ENCODE data around the gene C9orf43. TPM values are rescaled to one million over a fixed set of nuclear protein-coding genes. Genes with fewer than 3 reads are reported as not detected.

The C9orf43 gene
- total and polyA plus RNA-seq, 10 of the 15 experiments (the other 5 are each of a cell fraction or from before 2014, with no cell fraction given) = 0.08 to 0.79 (median 0.55) TPM

- peaks cover 5% of the 10 kb centered on the region for H3K79me2 ChIP-seq (ENCODE audit: control insufficient read depth, insufficient read depth, low read length)
- no peak for FAIRE-seq
- no peak for ATAC-seq
- H3K9ac ChIP-seq (ENCODE audit: control insufficient read depth, insufficient read depth, low read length) = no peak overlapping the region
- H3K4me2 ChIP-seq (ENCODE audit: control insufficient read depth, insufficient read depth) = no peak overlapping the region
- no peaks in the 10 kb centered on the region for H3K9me3 ChIP-seq (replicated peaks; ENCODE audit: control insufficient read depth, insufficient read depth, low read length)
- TF ChIP-seq TAF1 (IDR thresholded peaks at IDR 0.05; ENCODE audit: borderline replicate concordance, low read depth, low read length) = no peak
- TF ChIP-seq SREBF2 (IDR thresholded peaks at IDR 0.05; ENCODE audit: low read length) = no peak
- no peak for TF ChIP-seq EP300 (IDR thresholded peaks at IDR 0.05; ENCODE audit: borderline replicate concordance in 1 of 2, control insufficient read depth in 1 of 2, low read depth in 2 of 2, low read length in 2 of 2)
- no peak for TF ChIP-seq MEF2B (IDR thresholded peaks at IDR 0.05; ENCODE audit: partially characterized antibody, poor library complexity, severe bottlenecking)
- TF ChIP-seq HSF1 (IDR thresholded peaks at IDR 0.05; ENCODE audit: low read depth, low read length) = no peak
- no peak for TF ChIP-seq BCLAF1 (IDR thresholded peaks at IDR 0.05)
- no peak for TF ChIP-seq NFYA (IDR thresholded peaks at IDR 0.05; ENCODE audit: borderline replicate concordance, low read depth, low read length)
- no peak for TF ChIP-seq GABPA (IDR thresholded peaks at IDR 0.05; ENCODE audit: low read depth)
- no peak for TF ChIP-seq FOXK2 (IDR thresholded peaks at IDR 0.05)
- TF ChIP-seq ATF2 (IDR thresholded peaks at IDR 0.05; ENCODE audit: low read length) = no peak
- no peak for TF ChIP-seq E2F4 (IDR thresholded peaks at IDR 0.05; ENCODE audit: low read depth, low read length)
- H2AFZ ChIP-seq (ENCODE audit: control insufficient read depth, low read depth, low read length) = no peak overlapping the region
- ChIA-PET CTCF (interaction anchor here (0.6 to 9.2 kb wide), 14 partner anchors 9 to 253 kb away, joined by 3 to 96 read pairs (median 7); partner anchors contain the start of genes CDC26, PRPF4 and WDR31), SMC1A (ENCODE audit: uncharacterized antibody, unreplicated experiment) (interaction anchor here (1.0 to 7.6 kb wide), 10 partner anchors 10 to 253 kb away, joined by 3 to 46 read pairs (median 4); partner anchors contain the start of genes CDC26 and PRPF4), RAD21 (ENCODE audit: unreplicated experiment) (interaction anchor here (0.9 to 2.9 kb wide), 5 partner anchors 27 to 254 kb away, joined by 3 to 15 read pairs (median 5); partner anchors contain the start of genes CDC26, HDHD3 and PRPF4), POLR2A (interaction anchor here (1.1 kb wide), 1 partner anchor 128 kb away, joined by 4 read pairs; the partner anchor contains the start of genes CDC26 and PRPF4)
- H3K36me3 ChIP-seq (ENCODE audit: control insufficient read depth in 2 of 2, insufficient read depth in 2 of 2, low read length in 1 of 2) = peaks cover 0 to 10% of the 10 kb centered on the region in 2 experiments; a peak in 1 of 4 replicates
- intact Hi-C loops (cut with micrococcal nuclease; ENCODE audit: unreplicated experiment) (loop anchor here (10.0 kb wide), 2 partner anchors 189 to 1051 kb away; no protein-coding TSS in a partner anchor), in situ Hi-C loops (cut with MboI) (no loop called here)
- H3K27me3 ChIP-seq (replicated peaks in 1 of 2; ENCODE audit: control insufficient read depth in 2 of 2, insufficient read depth in 2 of 2, low read length in 1 of 2) = no peaks in the 10 kb centered on the region
- H4K20me1 ChIP-seq (ENCODE audit: control insufficient read depth, insufficient read depth) = no peaks in the 10 kb centered on the region
- H3K4me1 ChIP-seq (ENCODE audit: control insufficient read depth, insufficient read depth, low read length) = peaks cover under 1% of the 10 kb centered on the region; the same call in 1 of the 2 replicates
- H3K4me3 ChIP-seq = no peak overlapping the region
- DNase-seq (ENCODE audit: low read depth, low spot score) = no peak
- no TSS peak for BruUV-seq (replicated peaks)
- no peak overlapping the region for H3K27ac ChIP-seq (ENCODE audit: control insufficient read depth, insufficient read depth)
- WGBS (ENCODE audit: insufficient coverage, insufficient replicate concordance, low lambda C conversion rate, missing lambda C conversion rate) = 19% methylated on average over 2 of the region's 2 CpGs
Measured at GRCh38 chr9:113403646-113404045, 6.9 kb upstream of the C9orf43 start.
